HEK293 (cell line): ENCODE data around the gene FOSL1.
A peak's percentile ranks its signal among the peaks of the same experiment; 100 is the strongest.

Source experiments
- CTCF ChIA-PET: fragments of 350-600 bp; formaldehyde crosslinking; extraction: SDS; loops from one replicate; lab custom pipeline; 2021; ENCODE audit warnings: antibody characterized with exemption; lab: Yijun Ruan, JAX
- POLR2A ChIA-PET: fragments of 300-600 bp; formaldehyde crosslinking; extraction: SDS; loops from one replicate; lab custom pipeline; 2020; ENCODE audit warnings: antibody characterized with exemption, inconsistent platforms; lab: Yijun Ruan, JAX
- H3K27ac ChIP-seq: fragments of 200-500 bp; sonication (Bioruptor generic); 2 replicates; pipeline ENCODE4 v1.5.1; 2014; ENCODE audit warnings: low read depth, low read length, control low read depth, inconsistent platforms; ENCODE audit errors: extremely low read depth
- H3K36me3 ChIP-seq, 2 experiments: fragments of 200-500 bp in 1 of 2; sonication (Bioruptor generic) in 1 of 2; 1 replicate in 1 of 2; 2 replicates in 1 of 2; pipeline ENCODE4 v1.5.1; 2014 to 2017; ENCODE audit warnings: inconsistent platforms in 2 of 2, low read length in 2 of 2; ENCODE audit not compliant: control insufficient read depth in 2 of 2, insufficient read depth in 1 of 2
- H3K4me1 ChIP-seq: fragments of 200-500 bp; sonication (Bioruptor generic); 2 replicates; pipeline ENCODE4 v1.5.1; 2014; ENCODE audit warnings: mild to moderate bottlenecking, low read length, inconsistent platforms; ENCODE audit not compliant: control insufficient read depth, insufficient read depth
- H3K4me3 ChIP-seq: 2 replicates; pipeline ENCODE4 v1.5.1; 2011; ENCODE audit warnings: low read depth, mild to moderate bottlenecking, control low read depth, low read length, moderate library complexity
- H3K9me3 ChIP-seq: fragments of 200-500 bp; sonication (Bioruptor generic); 2 replicates; pipeline ENCODE4 v1.5.1; 2014; ENCODE audit warnings: low read depth, low read length, inconsistent platforms; ENCODE audit not compliant: control insufficient read depth, insufficient read depth
- ATF2 ChIP-seq: fragments of 450-650 bp; formaldehyde crosslinking; IDR thresholded peaks from 2 replicates; pipeline ENCODE4 v1.5.1; 2016; ENCODE audit warnings: missing biosample characterization, missing genetic modification characterization, low read depth
- GLI2 ChIP-seq: fragments of 450-650 bp; formaldehyde crosslinking; IDR thresholded peaks from 2 replicates; pipeline ENCODE4; 2017; ENCODE audit warnings: missing biosample characterization, missing genetic modification characterization, low read depth, borderline replicate concordance
- KLF10 ChIP-seq: fragments of 450-650 bp; IDR thresholded peaks from 2 replicates; pipeline ENCODE4 v1.5.1; 2018; ENCODE audit warnings: missing biosample characterization, mild to moderate bottlenecking, missing genetic modification characterization
- OVOL3 ChIP-seq: fragments of 450-650 bp; formaldehyde crosslinking; IDR thresholded peaks from 2 replicates; pipeline ENCODE4 v1.5.1; 2016; ENCODE audit warnings: missing biosample characterization, missing genetic modification characterization
- PRDM4 ChIP-seq: fragments of 450-650 bp; formaldehyde crosslinking; IDR thresholded peaks from 2 replicates; pipeline ENCODE4 v1.5.1; 2017; ENCODE audit warnings: missing biosample characterization, missing genetic modification characterization
- PRDM6 ChIP-seq: fragments of 450-650 bp; formaldehyde crosslinking; IDR thresholded peaks from 2 replicates; pipeline ENCODE4 v1.5.1; 2017; ENCODE audit warnings: missing biosample characterization, missing genetic modification characterization
- REST ChIP-seq: fragments of 450-650 bp; formaldehyde crosslinking; IDR thresholded peaks from 2 replicates; pipeline ENCODE4 v1.5.1; 2016; ENCODE audit warnings: missing biosample characterization, missing genetic modification characterization
- WT1 ChIP-seq: fragments of 450-650 bp; formaldehyde crosslinking; IDR thresholded peaks from 2 replicates; pipeline ENCODE4 v1.5.1; 2016; ENCODE audit warnings: missing biosample characterization, missing genetic modification characterization
- YY2 ChIP-seq: fragments of 450-650 bp; formaldehyde crosslinking; IDR thresholded peaks from 2 replicates; pipeline ENCODE4 v1.5.1; 2016; ENCODE audit warnings: missing biosample characterization, missing genetic modification characterization
- ZBTB26 ChIP-seq: fragments of 450-650 bp; formaldehyde crosslinking; optimal IDR thresholded peaks from 2 replicates; pipeline ENCODE3; 2016; ENCODE audit warnings: missing biosample characterization, mild to moderate bottlenecking, missing genetic modification characterization
- ZBTB48 ChIP-seq: fragments of 450-650 bp; formaldehyde crosslinking; IDR thresholded peaks from 2 replicates; pipeline ENCODE4 v1.5.1; 2016; ENCODE audit warnings: missing biosample characterization, missing genetic modification characterization
- ZNF114 ChIP-seq: fragments of 450-650 bp; formaldehyde crosslinking; IDR thresholded peaks from 2 replicates; pipeline ENCODE4 v1.5.0; 2017; ENCODE audit warnings: missing biosample characterization, missing genetic modification characterization
- ZNF146 ChIP-seq: fragments of 450-650 bp; formaldehyde crosslinking; IDR thresholded peaks from 2 replicates; pipeline ENCODE4 v1.5.1; 2016; ENCODE audit warnings: missing biosample characterization, missing genetic modification characterization
- ZNF157 ChIP-seq: fragments of 450-650 bp; formaldehyde crosslinking; IDR thresholded peaks from 2 replicates; pipeline ENCODE4 v1.5.1; 2016; ENCODE audit warnings: missing biosample characterization, missing genetic modification characterization
- ZNF248 ChIP-seq: fragments of 450-650 bp; formaldehyde crosslinking; IDR thresholded peaks from 2 replicates; pipeline ENCODE4 v1.5.1; 2017; ENCODE audit warnings: missing biosample characterization, missing genetic modification characterization
- ZNF324 ChIP-seq: fragments of 450-650 bp; formaldehyde crosslinking; IDR thresholded peaks from 2 replicates; pipeline ENCODE4 v1.5.1; 2016; ENCODE audit warnings: missing biosample characterization, missing genetic modification characterization
- ZNF398 ChIP-seq: fragments of 450-650 bp; formaldehyde crosslinking; IDR thresholded peaks from 2 replicates; pipeline ENCODE4 v1.5.1; 2017; ENCODE audit warnings: missing biosample characterization, missing genetic modification characterization
- ZNF514 ChIP-seq: fragments of 450-650 bp; formaldehyde crosslinking; IDR thresholded peaks from 2 replicates; pipeline ENCODE4 v1.5.1; 2016; ENCODE audit warnings: missing biosample characterization, missing genetic modification characterization
- ZNF600 ChIP-seq: fragments of 450-650 bp; formaldehyde crosslinking; IDR thresholded peaks from 2 replicates; pipeline ENCODE4 v1.5.1; 2016; ENCODE audit warnings: missing biosample characterization, missing genetic modification characterization
- ZNF639 ChIP-seq: fragments of 450-650 bp; formaldehyde crosslinking; IDR thresholded peaks from 2 replicates; pipeline ENCODE4 v1.5.1; 2016; ENCODE audit warnings: missing biosample characterization, missing genetic modification characterization
- ZNF670 ChIP-seq: fragments of 450-650 bp; formaldehyde crosslinking; IDR thresholded peaks from 2 replicates; pipeline ENCODE4 v1.5.1; 2016; ENCODE audit warnings: missing biosample characterization, missing genetic modification characterization, low read depth

FOSL1 gene

GRCh38 chr11:65919573-65920371 lies 19.6 kb upstream of the FOSL1 start (continued):
- TF ChIP-seq ZBTB26 (tag by site-specific recombination) (peak; percentile 44), ZNF248 (tag by site-specific recombination) (no peak)

- Histone ChIP-seq H3K27ac (peak within 1 kb of the TSS; percentile 63; the same call in 1 of the 2 replicates), H3K4me1 (no peaks in the 10 kb centered on the region; the same call in 1 of the 2 replicates), H3K36me3 (peaks cover 0 to 14% of the 10 kb centered on the region in 2 experiments; a peak in 2 of 3 replicates), H3K9me3 (no peaks in the 10 kb centered on the region), H3K4me3 (peak within 1 kb of the TSS; percentile 74)
- POLR2A ChIA-PET = interaction anchor here (1.7 to 2.3 kb wide), 2 partner anchors 29 to 31 kb away, joined by 9 to 12 read pairs; partner anchors contain the start of genes CCDC85B and FIBP
- CTCF ChIA-PET = interaction anchor here (0.6 to 1.0 kb wide), 3 partner anchors 23 to 30 kb away, joined by 3 read pairs; partner anchors contain the start of gene CCDC85B
- TF ChIP-seq ZNF146 (tag by site-specific recombination) (no peak), YY2 (no peak), REST (tag by site-specific recombination) (no peak), GLI2 (peak; percentile 63; the same call in 1 of the 2 replicates), WT1 (tag by site-specific recombination) (no peak), PRDM6 (tag by site-specific recombination) (no peak), ZNF639 (no peak), OVOL3 (no peak), ZNF670 (tag by site-specific recombination) (no peak), ZNF324 (peak; percentile 89), KLF10 (tag by site-specific recombination) (peak; percentile 92), ZNF114 (tag by site-specific recombination) (no peak), ZNF398 (tag by site-specific recombination) (no peak), ZNF600 (tag by site-specific recombination) (no peak), ZBTB48 (tag by site-specific recombination) (no peak), ZNF514 (no peak), ZNF157 (no peak), ATF2 (tag by site-specific recombination) (no peak), PRDM4 (tag by site-specific recombination) (peak; percentile 30; the same call in 1 of the 2 replicates)
Observed at GRCh38 chr11:65919141-65919572, 19.0 kb upstream of the FOSL1 start, which contains the start of gene DRAP1. Gene DRAP1, plus strand, starts transcription at chr11:65919426. Its CDS starts 76 bp downstream, at chr11:65919502.
